ENCODE data around the gene HELZ.

The HELZ gene

GRCh38 chr17:67071595-67071994, 173.4 kb downstream of the HELZ start:
- no peak for DNase-seq

DNA sequence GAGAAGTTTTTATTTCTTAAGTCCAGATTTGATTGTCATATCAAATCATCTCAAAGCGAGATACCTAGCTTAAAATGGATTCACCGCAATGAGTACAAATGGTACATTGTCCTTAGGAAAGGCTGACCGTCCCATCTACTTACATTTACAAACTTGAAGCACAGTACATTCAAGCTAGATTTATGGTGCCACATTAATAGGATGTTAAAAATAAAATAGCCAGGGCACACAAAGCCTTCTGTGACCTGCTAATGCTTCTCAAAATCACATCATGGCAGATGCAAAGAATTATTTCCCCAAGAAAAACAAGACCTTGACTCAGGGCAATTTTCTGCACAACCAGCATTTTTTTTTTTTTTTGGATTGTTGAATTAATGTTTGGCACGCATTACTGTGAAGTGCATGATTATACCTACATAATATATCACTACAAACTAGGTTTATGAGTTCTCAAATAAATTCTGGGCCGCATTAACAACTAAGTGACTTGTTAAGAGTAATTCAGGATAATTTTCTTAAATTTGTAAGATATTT, 175.3 kb downstream of the HELZ start:
- no peak for DNase-seq

GRCh38 chr17:67068999-67069398, 176.0 kb downstream of the HELZ start:
- DNase-seq = no peak

DNA sequence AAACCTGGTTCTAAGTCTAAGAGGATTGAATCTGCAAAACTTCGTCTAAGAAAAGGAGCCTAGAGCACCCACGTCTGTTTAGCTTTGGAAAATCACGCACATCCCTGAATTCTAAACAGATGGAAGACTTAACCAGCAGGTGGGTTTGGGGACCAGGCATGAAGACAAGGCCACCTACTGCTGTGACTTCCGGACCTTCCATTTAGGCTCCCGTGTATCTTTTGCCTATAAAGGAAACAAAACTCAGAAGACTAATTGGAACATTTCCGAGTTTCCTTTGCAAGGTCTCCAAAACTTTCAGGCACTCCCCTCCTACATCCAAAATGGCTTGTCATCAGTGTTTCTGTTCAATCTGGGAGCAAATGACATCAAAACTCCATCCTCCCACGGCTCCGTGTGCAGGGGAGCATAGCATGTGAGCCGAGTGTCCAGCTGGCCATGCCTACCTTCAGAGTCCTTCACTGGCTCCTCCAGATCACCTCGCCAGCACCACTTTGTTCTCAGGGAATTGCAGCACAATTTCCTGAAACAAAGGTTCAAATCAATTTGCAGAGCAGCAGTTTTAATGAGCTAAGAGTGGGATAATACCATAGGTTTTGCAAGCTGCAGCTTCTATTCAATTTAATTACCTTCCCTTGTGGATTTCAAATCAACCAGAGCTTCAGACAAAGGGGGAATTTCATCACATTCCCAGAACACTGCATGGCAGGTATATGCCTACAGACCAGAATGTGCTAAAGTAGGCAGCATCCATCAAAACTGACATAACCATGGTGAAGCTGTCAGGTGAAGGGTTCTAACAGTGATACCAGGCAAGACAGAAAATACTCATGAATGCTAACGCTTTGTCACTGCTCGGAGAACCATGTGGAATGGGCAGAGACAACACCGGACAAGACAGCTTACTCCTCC, 177.2 kb downstream of the HELZ start:
- no peak for DNase-seq

DNA sequence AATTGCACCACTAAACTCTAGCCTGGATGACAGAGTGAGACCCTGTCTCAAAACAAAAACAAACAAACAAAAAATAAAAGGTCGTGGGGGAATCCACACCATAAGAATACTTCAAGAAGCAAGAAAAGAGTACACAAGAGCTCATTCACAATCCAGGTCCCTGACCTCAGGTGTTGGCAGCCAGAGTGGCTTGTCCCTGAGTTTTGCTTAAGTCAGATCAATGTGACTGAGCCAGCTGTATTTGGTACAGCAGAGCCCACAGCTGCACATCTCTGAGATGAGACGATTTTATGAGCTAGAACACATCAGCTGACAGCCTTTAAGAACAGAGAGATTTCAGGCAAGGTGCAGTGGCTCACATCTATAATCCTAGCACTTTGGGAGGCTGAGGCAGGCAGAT, 178.3 kb downstream of the HELZ start:
- no peak for DNase-seq

DNA sequence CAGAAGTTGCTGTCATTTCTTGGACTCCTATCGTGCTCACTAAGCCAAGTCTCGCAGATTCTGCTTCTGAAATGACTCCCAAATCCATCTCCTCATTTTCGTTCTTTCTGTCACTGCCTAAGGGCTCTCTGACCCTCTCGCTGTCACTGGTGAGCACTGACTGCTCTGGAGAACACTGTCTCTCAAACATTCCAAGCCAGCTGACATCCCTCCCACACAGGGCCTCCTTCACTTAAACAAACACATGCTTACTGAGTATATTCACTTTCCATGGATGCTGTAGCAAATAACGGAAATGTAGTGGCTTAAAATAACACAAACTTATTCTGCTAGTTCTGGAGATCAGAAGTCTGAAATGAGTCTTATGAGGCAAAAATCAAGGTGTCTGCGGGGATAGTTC, 181.9 kb downstream of the HELZ start:
- DNase-seq = no peak

DNA sequence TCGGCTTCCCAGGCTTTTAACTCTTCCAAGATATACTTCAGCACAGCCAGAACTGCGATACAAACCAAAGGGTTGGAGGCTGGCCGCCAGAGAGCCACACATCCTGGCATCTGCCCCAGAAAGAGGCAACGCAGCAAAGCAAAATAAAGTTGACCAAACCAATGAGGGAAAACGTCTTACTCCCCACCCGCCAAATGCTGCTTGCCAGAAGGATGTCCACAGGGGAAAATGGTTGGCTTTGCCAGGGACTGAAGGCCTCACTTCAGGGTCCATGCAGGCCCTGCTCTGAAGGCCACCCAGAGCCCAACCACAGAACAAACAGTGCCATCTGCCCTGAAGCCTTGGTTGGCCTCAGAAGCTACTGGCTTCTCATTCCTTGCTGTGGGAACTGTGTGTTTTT, 185.6 kb downstream of the HELZ start:
- no peak for DNase-seq

- no peak for DNase-seq
Observed at GRCh38 chr17:67058036-67058435, 187.0 kb downstream of the HELZ start.

GRCh38 chr17:67056746-67057490, 188.1 kb downstream of the HELZ start:
- no peak for DNase-seq

GRCh38 chr17:67055811-67056745, 188.9 kb downstream of the HELZ start:
- DNase-seq = no peak

GRCh38 chr17:67055041-67055443, 190.0 kb downstream of the HELZ start:
- no peak for DNase-seq

DNA sequence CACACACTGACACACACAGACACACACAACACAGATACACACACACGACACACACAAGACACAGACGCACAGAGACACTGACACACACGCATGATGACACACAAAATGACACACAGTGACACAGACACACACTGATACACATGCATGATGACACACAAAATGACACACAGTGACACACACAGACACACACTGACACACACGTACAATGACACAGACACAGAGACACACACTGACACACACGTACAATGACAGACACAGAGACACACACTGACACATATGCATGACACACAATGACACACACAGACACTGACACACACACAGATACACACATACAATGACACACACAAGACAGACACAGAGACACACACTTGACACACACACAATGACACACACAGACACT, 190.4 kb downstream of the HELZ start:
- no peak for DNase-seq

GRCh38 chr17:67054011-67054591, 190.9 kb downstream of the HELZ start:
- no peak for DNase-seq

GRCh38 chr17:67053438-67054000, 191.5 kb downstream of the HELZ start:
- no peak for DNase-seq

DNA sequence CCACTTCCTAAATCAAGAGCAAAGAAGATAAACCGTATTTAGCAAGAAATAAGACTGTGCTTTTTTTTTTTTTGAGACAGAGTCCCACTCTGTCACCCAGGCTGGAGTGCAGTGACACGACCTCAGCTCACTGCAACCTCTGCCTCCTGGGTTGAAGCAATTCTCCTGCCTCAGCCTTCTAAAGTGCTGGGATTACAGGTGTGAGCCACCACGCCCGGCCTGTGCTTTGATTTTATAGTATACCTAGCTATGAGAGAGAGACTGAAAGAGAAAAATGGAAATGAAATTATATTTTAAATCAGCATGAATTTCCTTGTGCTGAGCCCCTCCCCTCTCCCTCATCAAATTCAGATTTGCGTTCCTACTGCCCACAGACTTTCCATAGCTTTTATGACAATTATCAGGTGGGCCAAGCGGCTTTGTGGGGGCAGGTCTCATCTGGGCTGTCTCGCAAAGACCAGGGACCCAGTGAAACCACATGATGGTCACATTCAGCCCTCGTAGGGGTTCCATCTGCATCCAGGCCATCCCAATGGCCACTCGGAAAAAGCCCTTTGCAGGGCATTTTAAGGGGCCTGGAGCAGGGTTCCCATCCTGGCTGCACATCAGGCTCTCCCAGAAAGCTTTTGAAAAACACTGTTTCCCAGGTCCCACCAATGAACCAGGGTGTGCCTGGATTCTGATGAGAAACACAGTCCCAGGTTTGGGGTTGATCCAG, 192.1 kb downstream of the HELZ start:
- DNase-seq = no peak

- no peak for DNase-seq
Observed at GRCh38 chr17:67051837-67052236, 193.2 kb downstream of the HELZ start.

GRCh38 chr17:67051155-67051538, 193.8 kb downstream of the HELZ start:
- DNase-seq = no peak

DNA sequence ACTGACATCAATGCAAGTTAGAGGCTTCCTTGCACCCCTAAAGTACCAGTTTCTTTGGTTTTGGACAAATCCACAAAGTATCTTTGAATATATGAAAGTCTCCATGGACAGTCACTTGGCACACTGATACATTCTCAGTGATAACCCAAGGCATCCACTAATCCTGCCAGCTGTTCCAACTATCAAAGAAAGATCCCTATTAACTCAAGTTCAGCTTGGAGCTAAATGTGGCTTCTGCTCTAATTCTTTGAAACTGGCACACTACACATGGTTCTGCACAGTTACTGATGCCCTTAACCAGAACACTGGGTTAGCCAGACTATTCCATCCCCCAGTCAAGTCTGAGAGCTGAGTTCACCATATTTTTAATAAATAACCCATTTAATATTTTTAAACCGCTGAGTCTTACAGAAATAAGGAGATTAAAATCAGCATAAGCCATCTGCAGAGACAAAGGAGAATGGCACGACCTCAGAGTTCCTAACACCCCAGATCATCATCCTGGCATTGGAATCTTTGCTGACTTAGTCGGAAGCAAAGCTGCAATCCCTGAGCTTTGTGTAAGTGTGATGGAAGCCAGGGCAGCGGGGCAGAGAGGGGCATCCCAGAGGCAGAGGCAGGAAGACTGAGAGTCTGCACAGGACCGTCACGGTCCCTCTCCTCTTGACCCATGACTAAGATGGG, 194.4 kb downstream of the HELZ start:
- no peak for DNase-seq

DNA sequence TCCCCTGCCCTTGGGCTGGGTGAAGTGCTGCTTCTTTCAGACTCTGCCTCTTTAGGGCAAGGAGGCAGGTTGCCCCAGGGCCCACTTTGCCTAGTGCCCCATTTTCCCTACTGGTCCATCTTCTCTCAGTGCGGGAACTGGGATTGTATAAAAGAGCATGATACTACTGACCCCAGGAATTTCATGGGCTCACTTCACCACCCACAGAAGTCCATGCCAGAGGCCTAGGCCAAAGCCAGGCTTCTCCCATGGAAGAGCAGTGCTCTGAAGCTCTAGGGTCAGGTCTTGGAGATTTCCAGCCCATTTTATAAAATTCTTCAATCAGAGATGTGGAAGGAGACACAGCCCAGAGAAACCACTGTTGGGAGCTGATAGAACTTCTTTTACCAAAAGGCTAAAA, 194.9 kb downstream of the HELZ start:
- DNase-seq = no peak

DNA sequence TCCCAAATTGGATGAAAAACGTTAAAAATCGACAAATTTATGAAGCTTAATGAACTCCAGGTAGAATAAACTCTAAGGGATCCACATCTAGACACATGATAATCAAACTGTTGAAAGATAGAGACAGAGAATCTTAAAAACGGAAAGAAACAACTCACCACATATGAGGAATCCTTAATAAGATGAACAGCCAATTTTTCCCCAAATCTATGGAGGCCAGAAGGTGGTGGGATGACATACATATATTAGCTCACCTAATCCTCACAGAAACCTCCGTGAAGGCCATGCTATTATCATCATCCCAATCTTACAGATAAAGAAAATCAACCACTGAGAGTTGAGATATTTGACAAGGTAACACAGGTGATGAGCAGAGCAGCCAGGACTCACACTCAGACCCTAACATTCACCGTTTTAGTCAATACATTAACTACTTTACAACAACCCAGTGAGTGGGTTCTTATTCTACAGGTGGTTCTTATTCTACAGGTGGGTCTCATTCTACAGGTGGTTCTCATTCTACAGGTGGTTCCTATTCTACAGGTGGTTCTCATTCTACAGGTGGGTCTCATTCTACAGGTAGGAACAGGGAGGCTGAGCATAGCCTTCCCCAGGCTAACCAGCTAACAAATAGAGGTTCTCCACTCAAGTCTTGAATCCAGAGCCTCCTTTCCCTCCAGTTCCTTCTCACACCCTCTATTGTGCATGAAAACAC, 195.8 kb downstream of the HELZ start:
- no peak for DNase-seq

Measured in NCI-H2081 treated with DMSO at 0.1 percent for 48 hours (cell line).